GM23248 (cell line): ENCODE results near the gene TMEM201.

ENCODE experiments used
- EZH2 ChIP-seq: fragments of 200-600 bp; sonication (generic); IDR thresholded peaks from 2 replicates; pipeline ENCODE4 v1.6.1; 2018; ENCODE audit warnings: antibody characterized with exemption, mild to moderate bottlenecking; ENCODE audit not compliant: insufficient read depth, poor library complexity, severe bottlenecking
- EZH2phosphoT487 ChIP-seq: fragments of 200-600 bp; sonication (generic); IDR thresholded peaks from 2 replicates; pipeline ENCODE4 v1.6.1; 2018; ENCODE audit warnings: antibody characterized with exemption, moderate library complexity, mild to moderate bottlenecking, low read depth; ENCODE audit not compliant: insufficient read depth

- TF ChIP-seq EZH2 (no peak), EZH2phosphoT487 (no peak)
Measured at GRCh38 chr1:9555942-9556341, 32.8 kb upstream of the TMEM201 start.
